GM21528 (cell line): ENCODE data around the gene OR4E1.
"Not testable (repeated sequence)": the region's sequence is repeated elsewhere in the genome, so short reads cannot be mapped to it uniquely, and the experiment has no call there.

ENCODE experiments used
- ATAC-seq: cut with Tn5 transposase; IDR thresholded peaks from one replicate; pipeline ENCODE4 v1.9.1; 2021; ENCODE audit warnings: mild to moderate bottlenecking, moderate library complexity; ENCODE audit not compliant: unreplicated experiment, low FRiP score

Gene OR4E1, protein sequence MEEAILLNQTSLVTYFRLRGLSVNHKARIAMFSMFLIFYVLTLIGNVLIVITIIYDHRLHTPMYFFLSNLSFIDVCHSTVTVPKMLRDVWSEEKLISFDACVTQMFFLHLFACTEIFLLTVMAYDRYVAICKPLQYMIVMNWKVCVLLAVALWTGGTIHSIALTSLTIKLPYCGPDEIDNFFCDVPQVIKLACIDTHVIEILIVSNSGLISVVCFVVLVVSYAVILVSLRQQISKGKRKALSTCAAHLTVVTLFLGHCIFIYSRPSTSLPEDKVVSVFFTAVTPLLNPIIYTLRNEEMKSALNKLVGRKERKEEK

DNA sequence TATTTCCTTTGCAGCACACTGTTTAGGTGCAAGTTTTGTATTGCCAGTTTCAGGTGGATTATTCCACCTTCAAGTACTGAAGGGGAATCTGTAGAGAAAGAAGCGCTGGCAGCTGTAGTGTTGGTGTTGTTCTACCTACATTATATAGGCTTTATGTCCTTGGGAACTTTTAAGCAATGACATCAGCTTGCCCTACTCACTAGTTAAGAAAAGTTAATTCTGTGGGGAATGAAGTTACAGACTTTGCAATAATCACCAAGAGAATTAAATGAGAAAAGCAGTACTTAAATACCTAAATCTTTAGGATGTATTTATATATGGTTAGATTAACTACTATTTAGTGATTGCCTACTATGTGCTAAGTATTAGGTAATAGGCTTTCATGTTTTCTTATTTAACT, at the start of gene OR4E1:
OR4E1 (minus strand) TSS at position 101 of the 400 bp plus-strand sequence. CDS start 2,883 bp downstream, outside the sequence.
- no peak for ATAC-seq

DNA sequence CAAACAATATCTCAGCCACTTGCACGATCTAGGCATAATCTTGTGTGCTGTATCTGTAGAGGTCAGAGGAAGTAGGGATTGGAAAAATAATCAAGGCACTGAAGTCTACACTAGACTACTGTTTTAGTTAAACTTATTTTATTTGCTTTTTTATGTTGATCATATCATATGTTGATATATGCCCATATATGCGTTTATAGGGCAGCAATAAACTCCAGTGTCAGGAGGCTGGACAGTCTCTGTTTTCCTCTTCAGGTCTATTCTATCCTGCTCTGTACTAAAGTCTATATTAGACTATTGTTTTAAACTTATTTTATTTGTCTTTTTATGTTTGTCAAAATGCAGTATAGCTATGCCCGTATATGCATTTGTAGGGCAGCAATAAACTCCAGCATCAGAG, 47.9 kb upstream of the OR4E1 start:
- no peak for ATAC-seq

DNA sequence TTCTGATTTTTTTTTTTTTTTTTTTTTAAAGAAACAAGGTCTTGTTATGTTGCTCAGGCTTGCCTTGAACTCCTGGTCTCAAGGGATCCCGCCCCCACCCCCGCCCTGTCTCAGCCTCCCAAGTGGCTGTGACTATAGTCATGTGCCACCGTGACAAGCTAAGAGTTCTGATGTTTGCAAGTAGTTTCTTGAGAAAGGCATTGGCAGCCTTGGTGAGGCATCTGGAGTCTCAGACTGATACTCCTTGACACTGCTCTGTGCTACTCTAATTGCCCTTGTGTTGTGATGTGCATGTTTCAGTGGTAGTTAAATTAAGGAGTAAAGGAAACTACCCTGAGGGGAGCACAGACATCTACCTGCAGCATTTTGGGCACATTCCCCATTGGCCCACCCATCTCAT, 46.2 kb upstream of the OR4E1 start:
- ATAC-seq: no peak

DNA sequence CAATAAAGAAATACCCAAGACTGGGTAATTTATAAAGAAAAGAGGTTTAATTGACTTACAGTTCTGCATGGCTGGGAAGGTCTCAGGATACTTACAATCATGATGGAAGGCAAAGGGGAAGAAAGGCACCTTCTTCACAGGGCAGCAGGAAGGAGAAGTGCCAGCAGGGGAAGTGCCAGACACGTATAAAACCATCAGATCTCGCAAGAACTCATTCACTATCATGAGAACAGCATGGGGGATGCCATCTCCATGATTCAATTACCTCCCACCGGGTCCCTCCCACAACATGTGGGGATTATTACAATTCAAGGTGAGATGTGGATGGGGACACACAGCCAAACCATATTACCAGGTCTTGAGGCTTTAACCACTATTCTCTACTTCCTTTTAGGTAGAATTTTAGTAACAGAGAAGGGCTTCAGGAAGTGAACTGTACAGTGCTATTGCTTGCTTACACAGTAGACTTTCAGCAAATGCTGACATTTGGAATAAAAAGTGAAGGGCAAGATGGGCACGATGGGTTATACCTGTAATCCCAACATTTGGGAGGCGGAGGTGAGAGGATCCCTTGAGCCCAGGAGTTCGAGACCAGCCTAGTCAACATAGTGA, 40.8 kb upstream of the OR4E1 start:
- ATAC-seq: no peak

DNA sequence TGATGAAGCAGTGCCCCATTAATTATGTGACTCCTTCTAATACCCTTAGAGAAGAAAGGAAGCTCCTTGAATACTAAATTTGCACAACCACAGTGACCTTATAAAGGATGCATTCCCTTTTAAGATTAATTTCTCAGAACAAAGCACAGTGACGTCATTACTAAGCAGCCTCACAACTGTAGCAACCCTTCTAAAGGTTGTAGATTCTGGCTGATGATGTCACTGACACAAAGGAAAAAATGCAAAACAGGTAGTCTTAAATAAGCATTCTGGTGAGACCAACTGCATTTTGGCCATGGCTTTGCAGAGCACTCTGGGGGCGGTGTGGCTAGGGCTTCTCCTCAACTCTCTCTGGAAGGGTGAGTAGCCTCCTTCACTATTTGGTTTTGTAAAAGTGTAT, 38.4 kb upstream of the OR4E1 start:
- ATAC-seq: no peak

DNA sequence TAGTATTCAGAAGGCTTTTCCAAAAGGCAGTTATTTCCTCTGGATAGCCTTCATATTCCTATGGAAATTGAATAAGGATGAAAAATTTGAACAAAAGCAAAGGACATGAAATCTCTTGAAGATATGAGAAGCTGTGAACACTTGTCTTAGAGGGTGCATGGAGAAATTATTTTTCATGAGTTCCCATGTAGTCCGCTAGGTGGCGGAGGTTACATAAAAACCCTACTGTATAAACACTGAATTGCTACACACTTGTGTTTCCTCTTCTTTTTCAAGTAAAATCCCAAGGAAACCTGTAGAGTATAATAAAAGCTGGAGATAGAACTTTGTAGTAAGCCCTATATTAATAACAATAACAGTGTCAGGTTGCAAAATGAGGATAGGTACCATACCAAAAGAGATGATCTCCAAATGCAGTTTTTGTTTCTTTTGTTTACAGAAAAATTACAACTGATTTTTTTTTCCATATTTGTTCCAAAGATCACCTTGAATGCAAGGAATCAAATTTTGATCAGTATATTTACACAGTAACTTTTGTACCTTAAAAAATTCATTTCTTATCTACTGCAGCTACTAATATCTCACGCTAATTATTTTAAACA, 37.8 kb upstream of the OR4E1 start:
- no peak for ATAC-seq

DNA sequence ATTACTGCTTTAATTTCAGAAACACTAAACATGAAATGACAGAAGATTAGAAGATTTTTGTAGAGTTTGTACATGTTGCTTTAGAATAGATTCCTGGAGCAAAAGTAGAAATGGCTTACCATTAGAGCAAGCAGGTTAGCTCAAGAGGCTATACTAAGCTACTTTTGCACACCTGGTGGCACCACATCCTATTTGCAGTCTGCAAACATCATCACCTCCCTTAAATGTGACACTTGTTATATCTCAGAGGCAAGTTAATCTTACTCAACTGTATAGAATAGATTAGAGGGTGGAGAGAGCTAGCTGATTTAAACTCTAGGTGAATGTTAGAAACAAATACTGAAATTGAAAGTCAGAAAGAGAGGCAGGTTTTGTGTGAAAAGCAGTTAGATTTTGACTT, 30.7 kb upstream of the OR4E1 start:
- no peak for ATAC-seq

DNA sequence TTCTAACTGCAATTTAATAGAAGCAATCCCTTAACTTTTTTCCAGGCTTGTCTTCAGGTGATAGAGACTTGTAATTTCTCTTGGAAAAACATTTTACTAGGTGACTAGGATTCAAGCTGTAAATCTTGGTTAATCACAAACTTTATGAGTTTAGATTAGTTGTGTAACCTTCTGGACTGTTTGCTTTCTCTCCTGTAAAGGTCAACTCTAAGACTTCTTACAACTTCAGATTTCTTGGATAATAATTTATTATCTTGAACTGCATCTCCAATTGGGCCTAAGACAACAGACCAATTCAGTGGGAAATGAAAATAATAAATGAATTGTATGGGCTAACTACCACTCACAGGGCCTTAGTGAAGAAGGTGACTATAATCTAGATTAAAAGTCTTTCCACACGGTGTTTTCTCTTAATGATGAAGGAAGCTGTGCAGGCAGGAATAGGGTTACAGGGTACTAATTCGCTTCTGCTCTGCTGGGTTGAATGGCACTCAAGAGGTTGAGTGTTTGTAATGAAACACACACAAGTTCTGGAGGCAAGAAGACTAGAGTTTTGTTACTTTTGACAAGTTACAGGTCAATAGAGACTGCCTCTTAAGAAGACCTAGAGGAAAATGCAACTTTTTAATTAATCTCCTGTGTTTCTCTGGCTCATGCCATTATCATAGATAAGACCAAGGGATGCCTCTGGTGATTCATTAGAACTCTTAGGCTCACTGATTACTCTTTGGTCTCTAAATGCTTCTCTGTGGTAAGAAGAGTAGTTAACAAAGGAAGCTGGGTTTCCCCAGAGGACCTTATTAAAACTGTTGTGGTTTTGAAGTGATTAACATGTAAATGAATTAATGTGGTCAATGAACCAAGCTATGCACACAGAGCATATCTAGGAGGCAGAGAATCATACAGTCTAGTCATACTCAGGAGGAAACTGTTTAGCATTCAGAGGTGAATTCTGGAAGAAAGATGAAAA, 30.0 kb upstream of the OR4E1 start:
- ATAC-seq: no peak

DNA sequence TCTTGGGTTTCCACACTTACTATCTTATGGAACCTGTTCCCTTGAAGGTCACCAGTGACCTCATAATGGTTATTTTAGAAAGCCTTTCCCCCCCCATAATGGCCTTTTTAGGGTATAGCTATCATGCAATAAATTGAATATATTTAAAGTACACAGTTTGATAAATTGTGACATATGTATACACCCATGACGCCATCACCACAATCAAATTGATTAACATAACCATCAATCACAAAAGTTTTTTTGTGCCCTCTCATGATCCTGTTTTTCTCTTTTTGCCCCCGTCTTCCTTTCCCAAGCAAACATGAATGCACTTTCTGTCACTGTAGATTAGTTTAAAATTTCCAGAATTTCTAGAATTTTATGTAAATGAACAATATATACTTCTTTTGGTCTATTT, 28.7 kb upstream of the OR4E1 start:
- no peak for ATAC-seq

DNA sequence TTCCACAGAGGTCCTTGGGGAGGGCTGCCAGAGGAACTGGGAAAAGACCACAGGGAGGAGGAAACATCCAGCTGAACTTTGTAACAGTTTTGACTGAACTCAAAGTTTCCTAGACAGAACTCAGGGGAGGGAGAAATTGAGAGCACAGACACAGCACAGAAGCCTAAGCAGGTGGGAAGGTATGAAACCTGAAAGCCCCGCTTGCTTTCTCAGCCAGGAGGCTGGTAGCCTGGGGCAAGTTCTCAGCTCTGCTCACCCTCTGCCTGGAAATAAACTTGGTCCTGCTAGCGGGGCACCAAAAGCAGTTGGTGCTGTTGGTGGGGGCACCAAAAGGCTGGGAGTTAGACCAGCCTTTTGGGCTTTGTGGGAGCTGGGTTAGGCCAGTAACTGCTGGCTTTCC, 25.9 kb upstream of the OR4E1 start:
- ATAC-seq: no peak

DNA sequence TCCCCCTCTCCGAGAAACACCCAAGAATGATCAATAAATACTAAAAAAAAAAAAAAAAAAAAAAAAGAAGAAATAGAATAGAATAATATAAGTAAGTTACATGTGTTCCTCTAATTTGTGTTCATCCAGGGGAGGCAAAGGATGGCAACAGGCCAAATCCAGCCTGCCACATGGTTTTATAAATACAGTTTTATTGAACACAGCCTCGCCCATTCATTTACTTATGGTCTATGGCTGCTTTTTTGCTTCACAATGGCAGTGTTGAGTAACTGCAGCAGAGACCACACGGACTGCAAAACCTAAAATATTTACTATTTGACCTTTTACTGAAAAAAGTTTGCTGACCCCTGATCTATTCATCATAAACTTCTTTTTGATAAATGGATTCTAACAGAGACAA, 24.9 kb upstream of the OR4E1 start:
- not testable (repeated sequence) for ATAC-seq

DNA sequence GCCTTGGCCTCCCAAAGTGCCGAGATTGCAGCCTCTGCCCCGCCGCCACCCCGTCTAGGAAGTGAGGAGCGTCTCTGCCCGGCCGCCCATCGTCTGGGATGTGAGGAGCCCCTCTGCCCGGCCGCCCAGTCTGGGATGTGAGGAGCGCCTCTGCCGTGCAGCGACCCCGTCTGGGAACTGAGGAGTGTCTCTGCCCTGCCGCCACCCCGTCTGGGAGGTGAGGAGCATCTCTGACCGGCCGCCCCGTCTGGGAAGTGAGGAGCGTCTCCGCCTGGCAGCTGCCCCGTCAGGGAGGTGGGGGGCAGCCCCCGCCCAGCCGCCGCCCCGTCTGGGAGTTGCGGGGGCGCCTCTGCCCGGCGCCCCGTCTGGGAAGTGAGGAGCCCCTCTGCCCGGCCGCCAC, 24.0 kb upstream of the OR4E1 start:
- ATAC-seq: not testable (repeated sequence)

DNA sequence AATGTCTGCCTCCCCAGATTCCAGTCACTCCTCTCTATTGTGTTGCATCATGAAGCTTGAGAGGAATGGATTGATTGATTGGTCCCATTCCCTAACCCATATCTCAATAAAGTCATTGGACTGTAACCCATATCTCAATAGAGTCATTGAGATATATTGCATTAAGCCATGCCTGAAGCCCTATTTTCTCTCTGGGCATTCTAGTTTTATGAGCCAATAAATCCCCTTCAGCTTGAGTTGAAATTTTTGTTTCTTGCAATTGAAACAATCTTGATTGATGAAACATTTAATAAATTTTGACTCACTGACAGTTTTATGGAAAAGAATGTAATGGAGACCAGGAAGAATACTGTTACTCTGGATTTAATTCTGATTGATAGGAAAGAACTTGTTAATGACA, 20.8 kb upstream of the OR4E1 start:
- no peak for ATAC-seq

DNA sequence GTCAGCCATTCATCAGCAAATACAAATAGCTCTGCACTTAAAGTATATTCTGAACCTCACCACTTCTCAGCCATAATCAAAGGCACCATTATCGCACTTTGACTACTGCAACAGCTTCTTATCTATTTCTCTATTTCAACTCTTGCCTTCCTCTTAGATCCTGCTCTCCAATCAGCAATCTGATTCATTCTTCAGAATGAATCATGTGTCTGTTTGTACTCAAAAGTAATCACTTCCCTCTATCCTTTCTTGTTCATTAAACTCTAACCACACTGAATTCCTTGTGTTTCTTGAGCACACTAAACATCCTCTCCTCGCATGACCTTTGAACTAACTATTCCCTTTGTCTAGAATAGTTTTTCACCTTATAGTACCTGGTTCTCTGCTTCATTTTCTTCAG, 12.8 kb upstream of the OR4E1 start:
- no peak for ATAC-seq

DNA sequence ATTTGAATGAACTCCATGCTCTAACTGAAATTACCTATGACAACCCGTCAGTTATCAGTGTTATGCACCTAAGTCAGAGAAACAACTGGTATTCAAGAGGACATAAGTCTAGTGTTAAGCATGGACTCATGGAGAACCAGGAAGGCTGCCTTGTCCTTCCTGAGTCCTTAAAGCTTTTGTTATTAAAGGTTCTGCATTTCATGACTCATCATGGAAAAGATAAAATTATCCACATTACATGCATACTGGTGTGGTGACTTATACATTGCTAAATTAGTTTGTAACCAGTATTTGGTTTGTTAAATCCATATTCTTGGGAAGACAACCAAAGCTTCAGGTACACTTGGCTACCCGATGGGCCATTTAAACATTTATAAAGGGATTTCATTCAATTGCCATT, 6.5 kb upstream of the OR4E1 start:
- no peak for ATAC-seq

DNA sequence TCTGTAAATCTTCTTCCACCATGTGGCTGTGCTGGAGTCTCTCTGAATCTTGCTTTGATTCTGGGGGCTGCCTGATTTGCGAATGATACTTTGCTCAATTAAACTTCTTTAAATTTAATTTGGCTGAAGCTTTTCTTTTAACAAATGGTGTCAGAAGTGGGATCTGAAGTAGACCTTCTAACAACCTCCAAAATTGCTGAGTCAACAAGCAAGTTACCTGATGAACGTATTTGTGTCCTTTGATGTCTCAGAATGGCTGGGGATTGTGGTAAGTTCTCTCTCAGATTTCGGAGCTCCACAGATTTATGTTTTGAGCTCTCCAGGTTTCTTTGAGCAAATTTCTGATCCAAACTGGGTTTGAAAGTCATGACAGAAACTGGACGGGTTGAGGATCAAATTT, 1.9 kb upstream of the OR4E1 start:
- no peak for ATAC-seq

DNA sequence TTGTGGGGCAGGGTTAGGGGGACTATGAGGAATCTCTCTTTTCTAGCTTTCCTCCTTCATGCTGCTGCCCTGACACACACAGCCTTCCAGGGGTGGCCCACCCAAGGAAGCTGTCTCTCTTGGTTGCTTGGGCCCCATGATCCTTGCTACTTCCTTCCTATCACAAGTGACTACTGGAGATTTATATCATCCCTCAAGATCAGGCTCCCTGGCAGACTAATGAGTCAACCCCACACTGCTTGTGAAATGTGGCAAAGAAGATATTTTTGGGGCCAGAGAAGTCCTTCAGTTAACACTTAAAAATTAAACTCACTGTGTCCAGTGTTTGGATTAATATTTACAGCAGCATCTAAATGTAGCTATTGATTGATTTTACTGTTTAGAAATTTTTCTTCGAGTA, 1.5 kb downstream of the OR4E1 start:
- no peak for ATAC-seq

DNA sequence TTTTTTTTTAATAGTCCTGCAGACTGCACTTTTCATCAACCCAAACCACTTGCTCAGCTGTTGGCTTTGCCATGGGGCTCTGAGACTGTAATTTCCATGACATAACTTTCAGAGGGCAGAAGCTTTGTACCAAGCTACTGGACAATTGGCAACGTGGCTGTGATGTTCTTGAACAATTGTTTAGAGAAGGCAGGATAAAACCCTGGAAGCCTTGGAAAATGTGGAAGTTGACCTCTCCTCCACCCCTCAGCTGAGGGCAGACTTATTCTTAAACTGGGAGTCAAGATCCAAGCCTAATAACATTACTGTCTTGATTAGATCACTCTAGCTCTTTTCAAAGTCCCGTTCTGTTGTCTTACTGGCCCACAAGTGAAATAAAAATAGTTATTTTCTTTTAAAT, 2.2 kb downstream of the OR4E1 start:
- no peak for ATAC-seq

DNA sequence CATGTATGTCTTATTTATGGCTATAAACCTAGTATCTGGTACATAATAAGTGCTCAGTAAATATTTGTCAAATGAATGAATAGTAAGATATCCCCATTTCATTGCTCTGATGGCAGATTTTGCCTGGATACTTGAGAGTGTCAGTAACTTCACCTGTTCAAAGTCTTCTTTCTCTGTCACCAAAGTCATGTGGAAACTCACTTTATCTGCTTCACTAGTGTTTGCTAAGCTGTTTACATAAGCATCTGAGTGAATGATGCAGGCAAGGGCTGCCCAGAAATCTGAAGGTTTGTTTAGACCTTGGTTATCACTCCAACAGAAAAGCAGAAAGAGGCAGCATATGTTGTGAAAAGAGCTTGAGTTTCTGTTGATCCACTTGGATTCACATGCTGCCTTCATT, 4.3 kb downstream of the OR4E1 start:
- ATAC-seq: no peak

DNA sequence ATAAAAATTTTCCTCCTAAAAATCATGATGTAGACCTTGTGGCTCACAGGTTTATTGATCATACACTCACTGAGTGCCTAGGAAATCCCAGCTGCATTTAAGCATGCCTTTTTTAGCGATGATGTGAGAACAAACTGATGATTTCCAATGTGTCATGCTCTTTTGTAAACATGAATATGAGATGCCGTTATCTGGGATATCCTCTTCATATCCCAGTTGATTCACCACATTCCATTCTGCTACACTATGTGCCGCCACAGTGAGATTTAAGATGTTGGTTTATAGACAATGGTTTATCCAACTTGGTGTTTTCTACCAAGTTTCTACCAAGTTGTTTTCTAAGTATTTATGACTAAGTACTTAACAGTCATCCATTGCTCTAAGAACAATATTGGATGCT, 5.2 kb downstream of the OR4E1 start:
- ATAC-seq: no peak

DNA sequence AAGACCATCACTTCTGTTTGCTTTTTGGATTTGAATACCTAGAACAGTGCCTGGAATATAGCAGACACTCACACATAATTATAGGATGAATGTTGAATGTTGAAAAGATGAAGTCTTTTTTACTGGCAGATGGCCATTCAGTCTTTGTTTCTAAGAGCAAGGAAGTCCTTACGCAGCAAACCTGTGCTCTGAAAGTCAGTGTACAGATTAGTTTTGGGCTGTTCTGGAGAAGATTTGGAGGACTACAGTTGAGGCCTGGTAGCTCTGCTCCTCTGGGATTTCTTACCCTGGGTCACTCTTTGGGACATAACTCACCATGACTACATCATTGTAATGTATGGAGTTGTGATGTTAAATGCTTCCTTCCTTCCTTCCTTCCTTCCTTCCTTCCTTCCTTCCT, 16.6 kb downstream of the OR4E1 start:
- ATAC-seq: no peak
